NCI-H1436 (cell line): Measurements from ENCODE around the gene SCYL1.

Source experiments
- DNase-seq: peaks from one replicate; lab custom pipeline; 2025; lab: John Stamatoyannopoulos, UW

Gene SCYL1

GRCh38 chr11:65493367-65494176 is 31.3 kb upstream of the SCYL1 start:
- no peak for DNase-seq

DNA sequence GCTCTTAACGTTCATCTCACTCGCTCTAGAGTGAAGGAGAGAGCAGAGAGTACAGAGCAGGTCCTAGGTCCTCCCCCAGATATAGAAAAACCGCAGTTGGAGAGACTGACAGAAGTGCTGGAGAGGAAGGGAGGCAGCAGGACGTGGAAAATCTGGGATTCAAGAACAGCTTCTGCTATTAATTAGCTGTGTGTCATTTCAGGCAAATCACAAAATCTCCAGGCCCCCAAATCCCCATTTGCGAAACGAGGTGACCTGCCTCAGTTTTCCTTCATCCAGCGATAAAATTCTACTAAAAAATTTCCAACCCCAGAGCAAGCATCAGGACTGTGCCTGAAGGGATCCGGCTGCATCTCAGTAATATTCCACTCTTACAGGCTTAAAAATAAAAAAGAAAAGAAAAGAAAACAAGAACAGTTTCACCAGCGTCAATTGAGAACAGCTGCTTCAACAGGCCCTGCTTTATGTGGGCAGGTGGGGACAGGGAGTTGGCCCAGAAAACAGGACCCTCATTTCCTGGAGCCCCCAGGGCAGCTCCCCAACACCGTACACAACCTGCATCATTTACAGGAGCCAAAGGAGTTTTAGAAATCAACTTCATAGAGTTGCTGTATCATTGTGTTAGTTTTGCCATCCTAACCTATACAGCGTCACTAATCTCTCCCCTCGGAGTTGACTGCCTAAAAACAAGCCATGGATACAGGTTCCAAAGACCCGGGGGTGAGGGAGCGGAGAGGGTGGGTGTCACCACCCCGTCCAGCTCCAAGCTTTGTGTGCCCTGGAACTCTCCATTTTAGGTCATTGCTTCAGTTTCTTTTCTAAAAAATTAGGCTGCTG is 28.4 kb upstream of the SCYL1 start:
- no peak for DNase-seq

- peak; percentile 98 for DNase-seq
Observed at GRCh38 chr11:65497141-65498041, 27.5 kb upstream of the SCYL1 start.

DNA sequence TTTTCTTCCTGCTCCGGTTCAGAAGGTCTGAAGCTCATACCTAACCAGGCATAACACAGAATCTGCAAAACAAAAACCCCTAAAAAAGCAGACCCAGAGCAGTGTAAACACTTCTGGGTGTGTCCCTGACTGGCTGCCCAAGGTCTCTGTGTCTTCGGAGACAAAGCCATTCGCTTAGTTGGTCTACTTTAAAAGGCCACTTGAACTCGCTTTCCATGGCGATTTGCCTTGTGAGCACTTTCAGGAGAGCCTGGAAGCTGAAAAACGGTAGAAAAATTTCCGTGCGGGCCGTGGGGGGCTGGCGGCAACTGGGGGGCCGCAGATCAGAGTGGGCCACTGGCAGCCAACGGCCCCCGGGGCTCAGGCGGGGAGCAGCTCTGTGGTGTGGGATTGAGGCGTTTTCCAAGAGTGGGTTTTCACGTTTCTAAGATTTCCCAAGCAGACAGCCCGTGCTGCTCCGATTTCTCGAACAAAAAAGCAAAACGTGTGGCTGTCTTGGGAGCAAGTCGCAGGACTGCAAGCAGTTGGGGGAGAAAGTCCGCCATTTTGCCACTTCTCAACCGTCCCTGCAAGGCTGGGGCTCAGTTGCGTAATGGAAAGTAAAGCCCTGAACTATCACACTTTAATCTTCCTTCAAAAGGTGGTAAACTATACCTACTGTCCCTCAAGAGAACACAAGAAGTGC is 26.7 kb upstream of the SCYL1 start:
- DNase-seq, result peak; percentile 67

DNA sequence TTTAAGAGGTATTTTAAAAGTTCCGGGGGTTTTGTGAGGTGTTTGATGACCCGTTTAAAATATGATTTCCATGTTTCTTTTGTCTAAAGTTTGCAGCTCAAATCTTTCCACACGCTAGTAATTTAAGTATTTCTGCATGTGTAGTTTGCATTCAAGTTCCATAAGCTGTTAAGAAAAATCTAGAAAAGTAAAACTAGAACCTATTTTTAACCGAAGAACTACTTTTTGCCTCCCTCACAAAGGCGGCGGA is 26.2 kb upstream of the SCYL1 start:
- DNase-seq, result no peak

DNA sequence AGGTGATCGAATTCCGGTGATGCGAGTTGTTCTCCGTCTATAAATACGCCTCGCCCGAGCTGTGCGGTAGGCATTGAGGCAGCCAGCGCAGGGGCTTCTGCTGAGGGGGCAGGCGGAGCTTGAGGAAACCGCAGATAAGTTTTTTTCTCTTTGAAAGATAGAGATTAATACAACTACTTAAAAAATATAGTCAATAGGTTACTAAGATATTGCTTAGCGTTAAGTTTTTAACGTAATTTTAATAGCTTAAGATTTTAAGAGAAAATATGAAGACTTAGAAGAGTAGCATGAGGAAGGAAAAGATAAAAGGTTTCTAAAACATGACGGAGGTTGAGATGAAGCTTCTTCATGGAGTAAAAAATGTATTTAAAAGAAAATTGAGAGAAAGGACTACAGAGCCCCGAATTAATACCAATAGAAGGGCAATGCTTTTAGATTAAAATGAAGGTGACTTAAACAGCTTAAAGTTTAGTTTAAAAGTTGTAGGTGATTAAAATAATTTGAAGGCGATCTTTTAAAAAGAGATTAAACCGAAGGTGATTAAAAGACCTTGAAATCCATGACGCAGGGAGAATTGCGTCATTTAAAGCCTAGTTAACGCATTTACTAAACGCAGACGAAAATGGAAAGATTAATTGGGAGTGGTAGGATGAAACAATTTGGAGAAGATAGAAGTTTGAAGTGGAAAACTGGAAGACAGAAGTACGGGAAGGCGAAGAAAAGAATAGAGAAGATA is 25.7 kb upstream of the SCYL1 start, which contains the start of gene MALAT1:
Gene MALAT1, plus strand, starts transcription at position 69 of the 736 bp plus-strand sequence.
- peak; percentile 89 for DNase-seq

DNA sequence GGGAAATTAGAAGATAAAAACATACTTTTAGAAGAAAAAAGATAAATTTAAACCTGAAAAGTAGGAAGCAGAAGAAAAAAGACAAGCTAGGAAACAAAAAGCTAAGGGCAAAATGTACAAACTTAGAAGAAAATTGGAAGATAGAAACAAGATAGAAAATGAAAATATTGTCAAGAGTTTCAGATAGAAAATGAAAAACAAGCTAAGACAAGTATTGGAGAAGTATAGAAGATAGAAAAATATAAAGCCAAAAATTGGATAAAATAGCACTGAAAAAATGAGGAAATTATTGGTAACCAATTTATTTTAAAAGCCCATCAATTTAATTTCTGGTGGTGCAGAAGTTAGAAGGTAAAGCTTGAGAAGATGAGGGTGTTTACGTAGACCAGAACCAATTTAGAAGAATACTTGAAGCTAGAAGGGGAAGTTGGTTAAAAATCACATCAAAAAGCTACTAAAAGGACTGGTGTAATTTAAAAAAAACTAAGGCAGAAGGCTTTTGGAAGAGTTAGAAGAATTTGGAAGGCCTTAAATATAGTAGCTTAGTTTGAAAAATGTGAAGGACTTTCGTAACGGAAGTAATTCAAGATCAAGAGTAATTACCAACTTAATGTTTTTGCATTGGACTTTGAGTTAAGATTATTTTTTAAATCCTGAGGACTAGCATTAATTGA is 25.0 kb upstream of the SCYL1 start:
- DNase-seq, result no peak

GRCh38 chr11:65500387-65501185 is 24.3 kb upstream of the SCYL1 start:
- no peak for DNase-seq

DNA sequence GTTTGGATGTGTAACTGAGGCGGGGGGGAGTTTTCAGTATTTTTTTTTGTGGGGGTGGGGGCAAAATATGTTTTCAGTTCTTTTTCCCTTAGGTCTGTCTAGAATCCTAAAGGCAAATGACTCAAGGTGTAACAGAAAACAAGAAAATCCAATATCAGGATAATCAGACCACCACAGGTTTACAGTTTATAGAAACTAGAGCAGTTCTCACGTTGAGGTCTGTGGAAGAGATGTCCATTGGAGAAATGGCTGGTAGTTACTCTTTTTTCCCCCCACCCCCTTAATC is 23.8 kb upstream of the SCYL1 start:
- DNase-seq, result no peak

GRCh38 chr11:65501472-65502273 is 23.2 kb upstream of the SCYL1 start:
- DNase-seq, result peak; percentile 29

- no peak for DNase-seq
Observed at GRCh38 chr11:65502274-65502554, 22.7 kb upstream of the SCYL1 start.

DNA sequence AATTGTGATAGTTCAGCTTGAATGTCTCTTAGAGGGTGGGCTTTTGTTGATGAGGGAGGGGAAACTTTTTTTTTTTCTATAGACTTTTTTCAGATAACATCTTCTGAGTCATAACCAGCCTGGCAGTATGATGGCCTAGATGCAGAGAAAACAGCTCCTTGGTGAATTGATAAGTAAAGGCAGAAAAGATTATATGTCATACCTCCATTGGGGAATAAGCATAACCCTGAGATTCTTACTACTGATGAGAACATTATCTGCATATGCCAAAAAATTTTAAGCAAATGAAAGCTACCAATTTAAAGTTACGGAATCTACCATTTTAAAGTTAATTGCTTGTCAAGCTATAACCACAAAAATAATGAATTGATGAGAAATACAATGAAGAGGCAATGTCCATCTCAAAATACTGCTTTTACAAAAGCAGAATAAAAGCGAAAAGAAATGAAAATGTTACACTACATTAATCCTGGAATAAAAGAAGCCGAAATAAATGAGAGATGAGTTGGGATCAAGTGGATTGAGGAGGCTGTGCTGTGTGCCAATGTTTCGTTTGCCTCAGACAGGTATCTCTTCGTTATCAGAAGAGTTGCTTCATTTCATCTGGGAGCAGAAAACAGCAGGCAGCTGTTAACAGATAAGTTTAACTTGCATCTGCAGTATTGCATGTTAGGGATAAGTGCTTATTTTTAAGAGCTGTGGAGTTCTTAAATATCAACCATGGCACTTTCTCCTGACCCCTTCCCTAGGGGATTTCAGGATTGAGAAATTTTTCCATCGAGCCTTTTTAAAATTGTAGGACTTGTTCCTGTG is 22.1 kb upstream of the SCYL1 start:
- DNase-seq, result peak; percentile 26

- no peak for DNase-seq
Observed at GRCh38 chr11:65503368-65503948, 21.4 kb upstream of the SCYL1 start.

- no peak for DNase-seq
Observed at GRCh38 chr11:65503949-65504673, 20.8 kb upstream of the SCYL1 start.

DNA sequence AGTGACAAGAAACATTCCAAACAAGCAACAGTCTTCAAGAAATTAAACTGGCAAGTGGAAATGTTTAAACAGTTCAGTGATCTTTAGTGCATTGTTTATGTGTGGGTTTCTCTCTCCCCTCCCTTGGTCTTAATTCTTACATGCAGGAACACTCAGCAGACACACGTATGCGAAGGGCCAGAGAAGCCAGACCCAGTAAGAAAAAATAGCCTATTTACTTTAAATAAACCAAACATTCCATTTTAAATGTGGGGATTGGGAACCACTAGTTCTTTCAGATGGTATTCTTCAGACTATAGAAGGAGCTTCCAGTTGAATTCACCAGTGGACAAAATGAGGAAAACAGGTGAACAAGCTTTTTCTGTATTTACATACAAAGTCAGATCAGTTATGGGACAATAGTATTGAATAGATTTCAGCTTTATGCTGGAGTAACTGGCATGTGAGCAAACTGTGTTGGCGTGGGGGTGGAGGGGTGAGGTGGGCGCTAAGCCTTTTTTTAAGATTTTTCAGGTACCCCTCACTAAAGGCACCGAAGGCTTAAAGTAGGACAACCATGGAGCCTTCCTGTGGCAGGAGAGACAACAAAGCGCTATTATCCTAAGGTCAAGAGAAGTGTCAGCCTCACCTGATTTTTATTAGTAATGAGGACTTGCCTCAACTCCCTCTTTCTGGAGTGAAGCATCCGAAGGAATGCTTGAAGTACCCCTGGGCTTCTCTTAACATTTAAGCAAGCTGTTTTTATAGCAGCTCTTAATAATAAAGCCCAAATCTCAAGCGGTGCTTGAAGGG is 20.0 kb upstream of the SCYL1 start:
- DNase-seq, result no peak

- DNase-seq, result no peak
Observed at GRCh38 chr11:65505466-65506289, 19.2 kb upstream of the SCYL1 start.
